Upper lobe of right lung (tissue), 1 donor: ENCODE data around the gene CCSAP. TPM values are rescaled to one million over a fixed set of nuclear protein-coding genes. Genes with fewer than 3 reads are reported as not detected.

Source experiments
- ATAC-seq: fragments of 200-7000 bp; cut with Tn5 transposase; one replicate; pipeline ENCODE4 v1.9.1; 2020; ENCODE audit warnings: mild to moderate bottlenecking, moderate library complexity
- DNase-seq: peaks from one replicate; pipeline ENCODE4 v3.0.0-alpha.2; 2020
- H3K27ac ChIP-seq: fragments of 200-600 bp; one replicate; pipeline ENCODE4 v1.8.0; 2022
- H3K27me3 ChIP-seq: fragments of 200-600 bp; one replicate; pipeline ENCODE4 v1.8.0; 2022; ENCODE audit warnings: mild to moderate bottlenecking
- H3K36me3 ChIP-seq: fragments of 200-600 bp; one replicate; pipeline ENCODE4 v1.8.0; 2022
- H3K4me1 ChIP-seq: fragments of 200-600 bp; one replicate; pipeline ENCODE4 v1.8.0; 2022
- H3K4me3 ChIP-seq: fragments of 200-600 bp; one replicate; pipeline ENCODE4 v1.8.0; 2022; ENCODE audit warnings: mild to moderate bottlenecking
- H3K9me3 ChIP-seq: fragments of 200-600 bp; one replicate; pipeline ENCODE4 v1.8.0; 2022
- CTCF ChIP-seq: fragments of 200-600 bp; IDR thresholded peaks from one replicate; pipeline ENCODE4 v1.8.0; 2022; ENCODE audit warnings: antibody characterized with exemption
- intact Hi-C: fragments of 100-400 bp; cut with DNase I; formaldehyde crosslinking; loops from one replicate; pipeline ENCODE4 v1.11.0; 2022
- total RNA-seq: library from RNA; stranded (reverse); fragmentation: NEBNext Ultra II Directional; extraction: Animal tissue kit (Norgen Biotek cat#: 25700); gene quantifications from one replicate; pipeline ENCODE4 v1.2.1, GENCODE V29; 2021
- donor health status: DM: no; HTN: yes; CAD: no; lungs with severe emphysema.

CCSAP gene
- total RNA-seq, 1 donor from 2014 or later, result 9.1 TPM

- TF ChIP-seq CTCF, result no peak
- Histone ChIP-seq H3K27ac (no peak overlapping the region), H3K4me1 (no peaks in the 10 kb centered on the region), H3K4me3 (no peak overlapping the region), H3K9me3 (no peaks in the 10 kb centered on the region), H3K27me3 (no peaks in the 10 kb centered on the region), H3K36me3 (peaks cover 66% of the 10 kb centered on the region)
- intact Hi-C loops, result no loop called here
- DNase-seq (no peak), ATAC-seq (no peak)
Observed at GRCh38 chr1:229300099-229300757, 42.6 kb downstream of the CCSAP start.

GRCh38 chr1:229298887-229299503 lies 43.9 kb downstream of the CCSAP start:
- no peaks in the 10 kb centered on the region for H3K27me3 ChIP-seq
- H3K4me3 ChIP-seq, result no peak overlapping the region
- intact Hi-C loops, result no loop called here
- H3K9me3 ChIP-seq, result no peaks in the 10 kb centered on the region
- no peak for TF ChIP-seq CTCF
- H3K27ac ChIP-seq, result no peak overlapping the region
- DNase-seq (no peak), ATAC-seq (no peak)
- H3K36me3 ChIP-seq, result peaks cover 54% of the 10 kb centered on the region
- no peaks in the 10 kb centered on the region for H3K4me1 ChIP-seq

GRCh38 chr1:229298420-229298819 lies 44.4 kb downstream of the CCSAP start:
- Histone ChIP-seq H3K27me3 (no peaks in the 10 kb centered on the region), H3K4me3 (no peak overlapping the region), H3K27ac (no peak overlapping the region), H3K4me1 (no peaks in the 10 kb centered on the region), H3K36me3 (peaks cover 48% of the 10 kb centered on the region), H3K9me3 (no peaks in the 10 kb centered on the region)
- no peak for TF ChIP-seq CTCF
- intact Hi-C loops, result no loop called here
- ATAC-seq (no peak), DNase-seq (no peak)

- no peaks in the 10 kb centered on the region for H3K4me1 ChIP-seq
- H3K27ac ChIP-seq, result no peak overlapping the region
- peaks cover 41% of the 10 kb centered on the region for H3K36me3 ChIP-seq
- no peaks in the 10 kb centered on the region for H3K9me3 ChIP-seq
- H3K4me3 ChIP-seq, result no peak overlapping the region
- ATAC-seq (no peak), DNase-seq (no peak)
- TF ChIP-seq CTCF, result no peak
- H3K27me3 ChIP-seq, result no peaks in the 10 kb centered on the region
- intact Hi-C loops, result no loop called here
Observed at GRCh38 chr1:229297746-229298145, 45.1 kb downstream of the CCSAP start.

- H3K9me3 ChIP-seq, result no peaks in the 10 kb centered on the region
- ATAC-seq (no peak), DNase-seq (no peak)
- H3K27me3 ChIP-seq, result no peaks in the 10 kb centered on the region
- H3K36me3 ChIP-seq, result peaks cover 37% of the 10 kb centered on the region
- H3K4me3 ChIP-seq, result no peak overlapping the region
- intact Hi-C loops, result no loop called here
- no peak overlapping the region for H3K27ac ChIP-seq
- H3K4me1 ChIP-seq, result no peaks in the 10 kb centered on the region
- no peak for TF ChIP-seq CTCF
Observed at GRCh38 chr1:229296541-229296941, 46.3 kb downstream of the CCSAP start.
